Caco-2 (cell line): Measurements from ENCODE around the gene AGAP1. TPM values are rescaled to one million over a fixed set of nuclear protein-coding genes. Genes with fewer than 3 reads are reported as not detected.

ENCODE experiments used
- BruUV-seq: library from RNA; stranded (reverse); fragments of 400-500 nt; replicated peaks from 2 replicates; lab custom pipeline; 2021; lab: Mats Ljungman, UMichigan
- CTCF ChIA-PET: fragments of 300-600 bp; sonication (Branson Sonifier 250); formaldehyde crosslinking; loops from one replicate; lab custom pipeline; 2022; ENCODE audit warnings: antibody characterized with exemption; lab: Charles Lee
- POLR2A ChIA-PET: fragments of 300-600 bp; sonication (Branson Sonifier 250); formaldehyde crosslinking; loops from one replicate; lab custom pipeline; 2022; ENCODE audit warnings: antibody characterized with exemption; lab: Charles Lee
- DNase-seq, 2 experiments: peaks; one replicate each; pipeline versions ENCODE4 v3.0.0 to v3.0.0-alpha.2; 2020 to 2022
- H3K27me3 ChIP-seq: replicated peaks from 2 replicates; pipeline ENCODE4 v1.6.0; 2011; ENCODE audit warnings: low read length; ENCODE audit not compliant: control insufficient read depth, insufficient read depth
- H3K36me3 ChIP-seq: 2 replicates; pipeline ENCODE4 v1.5.1; 2011; ENCODE audit warnings: low read length; ENCODE audit not compliant: control insufficient read depth, insufficient read depth
- H3K4me1 ChIP-seq: fragments of 250-450 bp; sonication (Bioruptor Pico); 2 replicates; pipeline ENCODE4 v1.5.1; 2020; ENCODE audit warnings: mild to moderate bottlenecking
- H3K4me3 ChIP-seq: 2 replicates; pipeline ENCODE4 v1.5.1; 2011; ENCODE audit warnings: low read depth, mild to moderate bottlenecking, control low read depth, low read length
- H3K9me3 ChIP-seq: fragments of 250-450 bp; sonication (Bioruptor Pico); 2 replicates; pipeline ENCODE4 v1.5.1; 2020; ENCODE audit warnings: mild to moderate bottlenecking, moderate library complexity
- H3K27ac Mint-ChIP-seq: one replicate; pipeline ENCODE4 v1.8.0; 2022; ENCODE audit warnings: mixed read lengths; ENCODE audit not compliant: unreplicated experiment
- H3K27me3 Mint-ChIP-seq: one replicate; pipeline ENCODE4 v1.8.0; 2022; ENCODE audit warnings: mixed read lengths; ENCODE audit not compliant: insufficient read depth, unreplicated experiment
- H3K36me3 Mint-ChIP-seq: one replicate; pipeline ENCODE4 v1.8.0; 2022; ENCODE audit warnings: mild to moderate bottlenecking, mixed read lengths; ENCODE audit not compliant: insufficient read depth, unreplicated experiment
- H3K4me1 Mint-ChIP-seq: one replicate; pipeline ENCODE4 v1.8.0; 2022; ENCODE audit warnings: low read depth, mixed read lengths; ENCODE audit not compliant: unreplicated experiment
- H3K4me3 Mint-ChIP-seq: one replicate; pipeline ENCODE4 v1.8.0; 2022; ENCODE audit warnings: mild to moderate bottlenecking, moderate library complexity, mixed read lengths; ENCODE audit not compliant: unreplicated experiment
- H3K9me3 Mint-ChIP-seq: one replicate; pipeline ENCODE4 v1.8.0; 2022; ENCODE audit warnings: mixed read lengths; ENCODE audit not compliant: unreplicated experiment
- CTCF ChIP-seq, 2 experiments: fragments of 200-600 bp in 1 of 2; IDR thresholded peaks; 1 replicate in 1 of 2; 2 replicates in 1 of 2; pipeline versions ENCODE4 v1.5.1 to v1.8.0; 2011 to 2022; ENCODE audit warnings: antibody characterized with exemption in 1 of 2, control low read depth in 1 of 2, inconsistent platforms in 1 of 2, low read depth in 1 of 2, low read length in 1 of 2, mild to moderate bottlenecking in 1 of 2, moderate library complexity in 1 of 2; ENCODE audit not compliant: insufficient read depth in 1 of 2, severe bottlenecking in 1 of 2, unreplicated experiment in 1 of 2
- intact Hi-C: fragments of 100-400 bp; cut with micrococcal nuclease; formaldehyde crosslinking; loops from one replicate; pipeline ENCODE4 v1.10.0; 2022; ENCODE audit not compliant: unreplicated experiment
- total RNA-seq: library from RNA; stranded (reverse); gene quantifications from 2 replicates; pipeline ENCODE4 v1.2.3, GENCODE V29; 2022

AGAP1 gene
- total RNA-seq, 1 experiment from 2014 or later: 41.7 TPM

GRCh38 chr2:235868645-235869044 lies 374.8 kb downstream of the AGAP1 start:
- ChIA-PET POLR2A (no interaction called here), CTCF (no interaction called here)
- Mint-ChIP-seq H3K27ac (no peak overlapping the region), H3K36me3 (no peaks in the 10 kb centered on the region), H3K27me3 (no peaks in the 10 kb centered on the region), H3K9me3 (no peaks in the 10 kb centered on the region), H3K4me3 (no peak overlapping the region), H3K4me1 (no peaks in the 10 kb centered on the region)
- H3K4me3 ChIP-seq: no peak overlapping the region
- no peaks in the 10 kb centered on the region; the same call in 1 of the 2 replicates for H3K36me3 ChIP-seq
- intact Hi-C loops: no loop called here
- DNase-seq: no peak
- no peaks in the 10 kb centered on the region for H3K4me1 ChIP-seq
- BruUV-seq: no TSS peak
- H3K9me3 ChIP-seq: no peaks in the 10 kb centered on the region
- TF ChIP-seq CTCF (IDR thresholded peaks at IDR 0.05; ENCODE audit: insufficient read depth in 1 of 2, low read depth in 1 of 2, low read length in 1 of 2, severe bottlenecking in 1 of 2, unreplicated experiment in 1 of 2): no peak
- H3K27me3 ChIP-seq: no peaks in the 10 kb centered on the region

GRCh38 chr2:235870515-235870914 lies 376.7 kb downstream of the AGAP1 start:
- CTCF ChIA-PET: no interaction called here
- H3K4me3 ChIP-seq: no peak overlapping the region

GRCh38 chr2:235876099-235876679 lies 382.3 kb downstream of the AGAP1 start:
- Mint-ChIP-seq H3K27ac (no peak overlapping the region), H3K4me1 (no peaks in the 10 kb centered on the region), H3K36me3 (no peaks in the 10 kb centered on the region), H3K9me3 (no peaks in the 10 kb centered on the region), H3K4me3 (no peak overlapping the region), H3K27me3 (no peaks in the 10 kb centered on the region)
- DNase-seq: no peak
- Histone ChIP-seq H3K36me3 (no peaks in the 10 kb centered on the region), H3K27me3 (no peaks in the 10 kb centered on the region), H3K9me3 (no peaks in the 10 kb centered on the region), H3K4me3 (no peak overlapping the region), H3K4me1 (no peaks in the 10 kb centered on the region)
- TF ChIP-seq CTCF (IDR thresholded peaks at IDR 0.05; ENCODE audit: insufficient read depth in 1 of 2, low read depth in 1 of 2, low read length in 1 of 2, severe bottlenecking in 1 of 2, unreplicated experiment in 1 of 2): no peak
- CTCF ChIA-PET: no interaction called here
- POLR2A ChIA-PET: no interaction called here
- BruUV-seq: no TSS peak
- intact Hi-C loops: no loop called here

More at GRCh38 chr2:235870515-235870914, 376.7 kb downstream of the AGAP1 start:
- Mint-ChIP-seq H3K27ac (no peak overlapping the region), H3K36me3 (no peaks in the 10 kb centered on the region), H3K27me3 (no peaks in the 10 kb centered on the region), H3K4me3 (no peak overlapping the region), H3K9me3 (no peaks in the 10 kb centered on the region), H3K4me1 (no peaks in the 10 kb centered on the region)
- DNase-seq: no peak
- intact Hi-C loops: no loop called here
- Histone ChIP-seq H3K27me3 (no peaks in the 10 kb centered on the region), H3K9me3 (no peaks in the 10 kb centered on the region), H3K4me1 (no peaks in the 10 kb centered on the region), H3K36me3 (no peaks in the 10 kb centered on the region; the same call in 1 of the 2 replicates)
- no TSS peak for BruUV-seq
- TF ChIP-seq CTCF (IDR thresholded peaks at IDR 0.05; ENCODE audit: insufficient read depth in 1 of 2, low read depth in 1 of 2, low read length in 1 of 2, severe bottlenecking in 1 of 2, unreplicated experiment in 1 of 2): no peak
- POLR2A ChIA-PET: no interaction called here
